ENCODE data around the gene GPHN. TPM values are rescaled to one million over a fixed set of nuclear protein-coding genes. Genes with fewer than 3 reads are reported as not detected.

Gene GPHN
- total and polyA plus RNA-seq, 10 of the 15 experiments (the other 5 are each of a cell fraction or from before 2014, with no cell fraction given) = 22.3 to 48.8 (median 33.1) TPM

GRCh38 chr14:66916421-66916820, 408.5 kb downstream of the GPHN start (continued):
- TF ChIP-seq ETV6 (conservative IDR thresholded peaks at IDR 0.05 in 1 of 2, IDR thresholded peaks at IDR 0.05 in 1 of 2; ENCODE audit: borderline replicate concordance in 1 of 2, low read depth in 1 of 2) = no peak
- TF ChIP-seq, protein P1, sequence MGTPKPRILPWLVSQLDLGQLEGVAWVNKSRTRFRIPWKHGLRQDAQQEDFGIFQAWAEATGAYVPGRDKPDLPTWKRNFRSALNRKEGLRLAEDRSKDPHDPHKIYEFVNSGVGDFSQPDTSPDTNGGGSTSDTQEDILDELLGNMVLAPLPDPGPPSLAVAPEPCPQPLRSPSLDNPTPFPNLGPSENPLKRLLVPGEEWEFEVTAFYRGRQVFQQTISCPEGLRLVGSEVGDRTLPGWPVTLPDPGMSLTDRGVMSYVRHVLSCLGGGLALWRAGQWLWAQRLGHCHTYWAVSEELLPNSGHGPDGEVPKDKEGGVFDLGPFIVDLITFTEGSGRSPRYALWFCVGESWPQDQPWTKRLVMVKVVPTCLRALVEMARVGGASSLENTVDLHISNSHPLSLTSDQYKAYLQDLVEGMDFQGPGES (IDR thresholded peaks at IDR 0.05) = no peak
- TF ChIP-seq E2F8 (IDR thresholded peaks at IDR 0.05; ENCODE audit: low read depth, partially characterized antibody) = no peak
- no peak for TF ChIP-seq CBX5 (IDR thresholded peaks at IDR 0.05; ENCODE audit: low read depth)
- no peak for TF ChIP-seq GATAD2B (conservative IDR thresholded peaks at IDR 0.05; ENCODE audit: low read depth)
- no peak for TF ChIP-seq KLF5 (IDR thresholded peaks at IDR 0.05; ENCODE audit: partially characterized antibody)
- TF ChIP-seq, protein P2, sequence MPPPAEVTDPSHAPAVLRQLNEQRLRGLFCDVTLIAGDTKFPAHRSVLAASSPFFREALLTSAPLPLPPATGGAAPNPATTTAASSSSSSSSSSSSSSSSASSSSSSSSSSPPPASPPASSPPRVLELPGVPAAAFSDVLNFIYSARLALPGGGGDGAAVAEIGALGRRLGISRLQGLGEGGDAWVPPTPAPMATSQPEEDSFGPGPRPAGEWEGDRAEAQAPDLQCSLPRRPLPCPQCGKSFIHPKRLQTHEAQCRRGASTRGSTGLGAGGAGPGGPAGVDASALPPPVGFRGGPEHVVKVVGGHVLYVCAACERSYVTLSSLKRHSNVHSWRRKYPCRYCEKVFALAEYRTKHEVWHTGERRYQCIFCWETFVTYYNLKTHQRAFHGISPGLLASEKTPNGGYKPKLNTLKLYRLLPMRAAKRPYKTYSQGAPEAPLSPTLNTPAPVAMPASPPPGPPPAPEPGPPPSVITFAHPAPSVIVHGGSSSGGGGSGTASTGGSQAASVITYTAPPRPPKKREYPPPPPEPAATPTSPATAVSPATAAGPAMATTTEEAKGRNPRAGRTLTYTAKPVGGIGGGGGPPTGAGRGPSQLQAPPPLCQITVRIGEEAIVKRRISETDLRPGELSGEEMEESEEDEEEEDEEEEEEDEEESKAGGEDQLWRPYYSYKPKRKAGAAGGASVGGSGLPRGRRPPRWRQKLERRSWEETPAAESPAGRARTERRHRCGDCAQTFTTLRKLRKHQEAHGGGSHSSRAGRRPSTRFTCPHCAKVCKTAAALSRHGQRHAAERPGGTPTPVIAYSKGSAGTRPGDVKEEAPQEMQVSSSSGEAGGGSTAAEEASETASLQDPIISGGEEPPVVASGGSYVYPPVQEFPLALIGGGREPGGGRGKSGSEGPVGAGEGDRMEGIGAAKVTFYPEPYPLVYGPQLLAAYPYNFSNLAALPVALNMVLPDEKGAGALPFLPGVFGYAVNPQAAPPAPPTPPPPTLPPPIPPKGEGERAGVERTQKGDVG (CRISPR knock-in tag; IDR thresholded peaks at IDR 0.05) = no peak
